Measurements from ENCODE around the gene TMBIM6. TPM values are rescaled to one million over a fixed set of nuclear protein-coding genes. Genes with fewer than 3 reads are reported as not detected.
A peak's percentile ranks its signal among the peaks of the same experiment; 100 is the strongest.

The TMBIM6 gene
- total and polyA plus RNA-seq, 9 of the 15 experiments (the other 6 are each of a cell fraction or from before 2014, with no cell fraction given): 147 to 1,288 (median 352) TPM

GRCh38 chr12:49698619-49699545 is 42.5 kb upstream of the TMBIM6 start (continued):
- TF ChIP-seq, protein P1, sequence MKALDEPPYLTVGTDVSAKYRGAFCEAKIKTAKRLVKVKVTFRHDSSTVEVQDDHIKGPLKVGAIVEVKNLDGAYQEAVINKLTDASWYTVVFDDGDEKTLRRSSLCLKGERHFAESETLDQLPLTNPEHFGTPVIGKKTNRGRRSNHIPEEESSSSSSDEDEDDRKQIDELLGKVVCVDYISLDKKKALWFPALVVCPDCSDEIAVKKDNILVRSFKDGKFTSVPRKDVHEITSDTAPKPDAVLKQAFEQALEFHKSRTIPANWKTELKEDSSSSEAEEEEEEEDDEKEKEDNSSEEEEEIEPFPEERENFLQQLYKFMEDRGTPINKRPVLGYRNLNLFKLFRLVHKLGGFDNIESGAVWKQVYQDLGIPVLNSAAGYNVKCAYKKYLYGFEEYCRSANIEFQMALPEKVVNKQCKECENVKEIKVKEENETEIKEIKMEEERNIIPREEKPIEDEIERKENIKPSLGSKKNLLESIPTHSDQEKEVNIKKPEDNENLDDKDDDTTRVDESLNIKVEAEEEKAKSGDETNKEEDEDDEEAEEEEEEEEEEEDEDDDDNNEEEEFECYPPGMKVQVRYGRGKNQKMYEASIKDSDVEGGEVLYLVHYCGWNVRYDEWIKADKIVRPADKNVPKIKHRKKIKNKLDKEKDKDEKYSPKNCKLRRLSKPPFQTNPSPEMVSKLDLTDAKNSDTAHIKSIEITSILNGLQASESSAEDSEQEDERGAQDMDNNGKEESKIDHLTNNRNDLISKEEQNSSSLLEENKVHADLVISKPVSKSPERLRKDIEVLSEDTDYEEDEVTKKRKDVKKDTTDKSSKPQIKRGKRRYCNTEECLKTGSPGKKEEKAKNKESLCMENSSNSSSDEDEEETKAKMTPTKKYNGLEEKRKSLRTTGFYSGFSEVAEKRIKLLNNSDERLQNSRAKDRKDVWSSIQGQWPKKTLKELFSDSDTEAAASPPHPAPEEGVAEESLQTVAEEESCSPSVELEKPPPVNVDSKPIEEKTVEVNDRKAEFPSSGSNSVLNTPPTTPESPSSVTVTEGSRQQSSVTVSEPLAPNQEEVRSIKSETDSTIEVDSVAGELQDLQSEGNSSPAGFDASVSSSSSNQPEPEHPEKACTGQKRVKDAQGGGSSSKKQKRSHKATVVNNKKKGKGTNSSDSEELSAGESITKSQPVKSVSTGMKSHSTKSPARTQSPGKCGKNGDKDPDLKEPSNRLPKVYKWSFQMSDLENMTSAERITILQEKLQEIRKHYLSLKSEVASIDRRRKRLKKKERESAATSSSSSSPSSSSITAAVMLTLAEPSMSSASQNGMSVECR (CRISPR knock-in tag; IDR thresholded peaks at IDR 0.05): no peak
- TF ChIP-seq BRD4 (IDR thresholded peaks at IDR 0.05): no peak
- TF ChIP-seq, protein P2, sequence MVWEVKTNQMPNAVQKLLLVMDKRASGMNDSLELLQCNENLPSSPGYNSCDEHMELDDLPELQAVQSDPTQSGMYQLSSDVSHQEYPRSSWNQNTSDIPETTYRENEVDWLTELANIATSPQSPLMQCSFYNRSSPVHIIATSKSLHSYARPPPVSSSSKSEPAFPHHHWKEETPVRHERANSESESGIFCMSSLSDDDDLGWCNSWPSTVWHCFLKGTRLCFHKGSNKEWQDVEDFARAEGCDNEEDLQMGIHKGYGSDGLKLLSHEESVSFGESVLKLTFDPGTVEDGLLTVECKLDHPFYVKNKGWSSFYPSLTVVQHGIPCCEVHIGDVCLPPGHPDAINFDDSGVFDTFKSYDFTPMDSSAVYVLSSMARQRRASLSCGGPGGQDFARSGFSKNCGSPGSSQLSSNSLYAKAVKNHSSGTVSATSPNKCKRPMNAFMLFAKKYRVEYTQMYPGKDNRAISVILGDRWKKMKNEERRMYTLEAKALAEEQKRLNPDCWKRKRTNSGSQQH (CRISPR knock-in tag; IDR thresholded peaks at IDR 0.05): no peak
- peak; percentile 5; the same call in 1 of the 2 replicates for TF ChIP-seq EP300 (IDR thresholded peaks at IDR 0.05; ENCODE audit: low read length)
- no peak for TF ChIP-seq TSHZ1 (CRISPR knock-in tag; IDR thresholded peaks at IDR 0.05)
- TF ChIP-seq CAMTA2 (CRISPR knock-in tag; conservative IDR thresholded peaks at IDR 0.05): no peak
- TF ChIP-seq ZNF23 (CRISPR knock-in tag; IDR thresholded peaks at IDR 0.05): no peak
- TF ChIP-seq, protein P3, sequence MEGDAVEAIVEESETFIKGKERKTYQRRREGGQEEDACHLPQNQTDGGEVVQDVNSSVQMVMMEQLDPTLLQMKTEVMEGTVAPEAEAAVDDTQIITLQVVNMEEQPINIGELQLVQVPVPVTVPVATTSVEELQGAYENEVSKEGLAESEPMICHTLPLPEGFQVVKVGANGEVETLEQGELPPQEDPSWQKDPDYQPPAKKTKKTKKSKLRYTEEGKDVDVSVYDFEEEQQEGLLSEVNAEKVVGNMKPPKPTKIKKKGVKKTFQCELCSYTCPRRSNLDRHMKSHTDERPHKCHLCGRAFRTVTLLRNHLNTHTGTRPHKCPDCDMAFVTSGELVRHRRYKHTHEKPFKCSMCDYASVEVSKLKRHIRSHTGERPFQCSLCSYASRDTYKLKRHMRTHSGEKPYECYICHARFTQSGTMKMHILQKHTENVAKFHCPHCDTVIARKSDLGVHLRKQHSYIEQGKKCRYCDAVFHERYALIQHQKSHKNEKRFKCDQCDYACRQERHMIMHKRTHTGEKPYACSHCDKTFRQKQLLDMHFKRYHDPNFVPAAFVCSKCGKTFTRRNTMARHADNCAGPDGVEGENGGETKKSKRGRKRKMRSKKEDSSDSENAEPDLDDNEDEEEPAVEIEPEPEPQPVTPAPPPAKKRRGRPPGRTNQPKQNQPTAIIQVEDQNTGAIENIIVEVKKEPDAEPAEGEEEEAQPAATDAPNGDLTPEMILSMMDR (IDR thresholded peaks at IDR 0.05 in 2 of 3, conservative IDR thresholded peaks at IDR 0.05 in 1 of 3; ENCODE audit: insufficient read depth in 2 of 3, low read depth in 1 of 3, low read length in 3 of 3): no peak
- TF ChIP-seq SNAPC5 (CRISPR knock-in tag; IDR thresholded peaks at IDR 0.05): no peak
- no peak for TF ChIP-seq KDM1A (IDR thresholded peaks at IDR 0.05)
- TF ChIP-seq PTRF (tag; IDR thresholded peaks at IDR 0.05): no peak
- TF ChIP-seq, protein P4, sequence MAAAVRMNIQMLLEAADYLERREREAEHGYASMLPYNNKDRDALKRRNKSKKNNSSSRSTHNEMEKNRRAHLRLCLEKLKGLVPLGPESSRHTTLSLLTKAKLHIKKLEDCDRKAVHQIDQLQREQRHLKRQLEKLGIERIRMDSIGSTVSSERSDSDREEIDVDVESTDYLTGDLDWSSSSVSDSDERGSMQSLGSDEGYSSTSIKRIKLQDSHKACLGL (CRISPR knock-in tag; IDR thresholded peaks at IDR 0.05; ENCODE audit: borderline replicate concordance, poor library complexity, severe bottlenecking): no peak

Measured in K562 (cell line).